PC-9 (cell line): ENCODE data around the gene ANKRD6.

Experiments
- EZH2 ChIP-seq: fragments of 200-600 bp; sonication (generic); IDR thresholded peaks from 2 replicates; pipeline ENCODE4 v1.8.0; 2017; ENCODE audit warnings: antibody characterized with exemption, low read depth
- TF ChIP-seq, protein P1 (sequence below): fragments of 200-600 bp; sonication (generic); conservative IDR thresholded peaks from 2 replicates; pipeline ENCODE4 v1.6.1; 2017; ENCODE audit warnings: mixed run types, antibody characterized with exemption, mild to moderate bottlenecking, moderate library complexity

DNA sequence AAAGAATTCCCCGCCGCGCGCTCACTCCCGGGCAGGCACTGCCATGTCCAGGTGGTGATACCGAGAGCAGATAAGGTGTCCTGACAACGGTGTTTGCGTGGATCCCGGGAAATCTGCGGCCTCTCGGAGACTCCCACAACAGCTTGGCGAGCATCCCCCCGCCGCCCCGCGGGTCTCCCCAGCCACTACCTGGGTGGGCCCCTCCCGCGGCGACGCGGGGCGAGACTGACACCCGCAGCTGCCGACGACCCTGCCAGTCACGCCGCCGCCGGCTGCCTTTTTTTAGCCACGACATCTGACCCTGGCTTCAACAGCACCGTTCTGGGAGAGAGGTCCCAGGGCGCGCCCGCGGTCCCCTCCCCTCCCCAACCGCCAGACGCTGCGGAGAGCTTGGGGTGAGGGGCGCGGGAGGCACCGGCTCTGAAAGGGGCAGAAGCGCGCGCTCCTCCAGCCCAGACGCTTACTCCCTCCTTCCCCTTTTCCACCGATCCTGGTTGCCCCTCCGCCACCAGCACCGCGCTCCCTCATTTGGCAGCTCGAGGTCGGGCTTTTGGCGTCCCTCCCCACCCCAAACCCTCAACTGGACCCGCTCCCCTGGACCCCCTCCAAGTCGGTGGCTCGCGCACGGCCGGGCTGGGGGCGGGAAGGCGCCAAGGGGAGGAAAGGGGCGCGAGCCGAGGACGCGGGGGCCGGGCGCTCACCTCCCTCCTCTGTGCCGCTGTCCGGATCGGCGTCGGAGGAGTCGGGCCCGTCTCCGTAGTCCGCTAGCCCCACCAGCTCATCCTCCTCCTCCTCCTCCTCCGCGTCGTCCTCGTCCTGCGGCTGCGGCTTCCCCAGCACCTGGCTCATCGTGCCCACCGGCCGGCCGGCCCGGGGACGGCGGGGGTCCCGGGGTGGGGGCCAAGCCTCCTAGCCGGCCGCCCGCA is 21.5 kb upstream of the ANKRD6 start:
- TF ChIP-seq, protein P1, sequence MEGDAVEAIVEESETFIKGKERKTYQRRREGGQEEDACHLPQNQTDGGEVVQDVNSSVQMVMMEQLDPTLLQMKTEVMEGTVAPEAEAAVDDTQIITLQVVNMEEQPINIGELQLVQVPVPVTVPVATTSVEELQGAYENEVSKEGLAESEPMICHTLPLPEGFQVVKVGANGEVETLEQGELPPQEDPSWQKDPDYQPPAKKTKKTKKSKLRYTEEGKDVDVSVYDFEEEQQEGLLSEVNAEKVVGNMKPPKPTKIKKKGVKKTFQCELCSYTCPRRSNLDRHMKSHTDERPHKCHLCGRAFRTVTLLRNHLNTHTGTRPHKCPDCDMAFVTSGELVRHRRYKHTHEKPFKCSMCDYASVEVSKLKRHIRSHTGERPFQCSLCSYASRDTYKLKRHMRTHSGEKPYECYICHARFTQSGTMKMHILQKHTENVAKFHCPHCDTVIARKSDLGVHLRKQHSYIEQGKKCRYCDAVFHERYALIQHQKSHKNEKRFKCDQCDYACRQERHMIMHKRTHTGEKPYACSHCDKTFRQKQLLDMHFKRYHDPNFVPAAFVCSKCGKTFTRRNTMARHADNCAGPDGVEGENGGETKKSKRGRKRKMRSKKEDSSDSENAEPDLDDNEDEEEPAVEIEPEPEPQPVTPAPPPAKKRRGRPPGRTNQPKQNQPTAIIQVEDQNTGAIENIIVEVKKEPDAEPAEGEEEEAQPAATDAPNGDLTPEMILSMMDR, result no peak
- TF ChIP-seq EZH2, result 0 out of 2 replicates have a peak, but pooled peaks have one; percentile 29
